CD1c-positive myeloid dendritic cell (primary cell): Measurements from ENCODE around the gene PKP1.

Source experiments
- DNase-seq: peaks from one replicate; pipeline ENCODE4 v3.0.0-alpha.2; 2016; ENCODE audit errors: extremely low spot score

PKP1 gene

GRCh38 chr1:201260648-201261311, 22.5 kb upstream of the PKP1 start:
- DNase-seq: no peak

GRCh38 chr1:201261771-201262547, 21.3 kb upstream of the PKP1 start:
- DNase-seq: no peak

- DNase-seq: no peak
Observed at GRCh38 chr1:201262963-201263608, 20.2 kb upstream of the PKP1 start.

GRCh38 chr1:201264072-201264471, 19.2 kb upstream of the PKP1 start:
- DNase-seq: no peak

GRCh38 chr1:201264554-201264953, 18.8 kb upstream of the PKP1 start:
- no peak for DNase-seq

- DNase-seq: no peak
Observed at GRCh38 chr1:201265756-201266155, 17.6 kb upstream of the PKP1 start.

GRCh38 chr1:201266276-201266675, 17.0 kb upstream of the PKP1 start:
- no peak for DNase-seq

- DNase-seq: no peak
Observed at GRCh38 chr1:201266774-201267173, 16.5 kb upstream of the PKP1 start.

GRCh38 chr1:201267481-201268229, 15.7 kb upstream of the PKP1 start:
- DNase-seq: no peak

- no peak for DNase-seq
Observed at GRCh38 chr1:201268604-201269151, 14.6 kb upstream of the PKP1 start.

- no peak for DNase-seq
Observed at GRCh38 chr1:201269281-201269680, 14.0 kb upstream of the PKP1 start.

- DNase-seq: no peak
Observed at GRCh38 chr1:201269900-201270410, 13.4 kb upstream of the PKP1 start.

- no peak for DNase-seq
Observed at GRCh38 chr1:201270616-201271390, 12.5 kb upstream of the PKP1 start.

GRCh38 chr1:201272799-201273198, 10.5 kb upstream of the PKP1 start:
- no peak for DNase-seq

GRCh38 chr1:201274616-201275252, 8.6 kb upstream of the PKP1 start:
- no peak for DNase-seq

GRCh38 chr1:201275253-201275666, 8.0 kb upstream of the PKP1 start:
- DNase-seq: no peak

GRCh38 chr1:201276891-201277290, 6.4 kb upstream of the PKP1 start:
- no peak for DNase-seq

GRCh38 chr1:201277441-201277840, 5.9 kb upstream of the PKP1 start:
- no peak for DNase-seq

- DNase-seq: no peak
Observed at GRCh38 chr1:201279313-201279712, 4.0 kb upstream of the PKP1 start.

- DNase-seq: no peak
Observed at GRCh38 chr1:201280884-201281283, 2.4 kb upstream of the PKP1 start.
